GM12864 (cell line): Measurements from ENCODE around the gene MAD1L1.

ENCODE experiments used
- DNase-seq: peaks from one replicate; pipeline ENCODE4 v3.0.0-alpha.2; 2011; ENCODE audit warnings: low read depth
- H3K4me3 ChIP-seq: 2 replicates; pipeline ENCODE4 v1.5.1; 2011; ENCODE audit warnings: mild to moderate bottlenecking, low read depth, low read length, control low read depth
- CTCF ChIP-seq: IDR thresholded peaks from 2 replicates; pipeline ENCODE4 v1.5.1; 2011; ENCODE audit warnings: low read depth, mild to moderate bottlenecking, moderate library complexity, low read length, control low read depth, inconsistent platforms; ENCODE audit errors: missing control alignments

Gene MAD1L1

DNA sequence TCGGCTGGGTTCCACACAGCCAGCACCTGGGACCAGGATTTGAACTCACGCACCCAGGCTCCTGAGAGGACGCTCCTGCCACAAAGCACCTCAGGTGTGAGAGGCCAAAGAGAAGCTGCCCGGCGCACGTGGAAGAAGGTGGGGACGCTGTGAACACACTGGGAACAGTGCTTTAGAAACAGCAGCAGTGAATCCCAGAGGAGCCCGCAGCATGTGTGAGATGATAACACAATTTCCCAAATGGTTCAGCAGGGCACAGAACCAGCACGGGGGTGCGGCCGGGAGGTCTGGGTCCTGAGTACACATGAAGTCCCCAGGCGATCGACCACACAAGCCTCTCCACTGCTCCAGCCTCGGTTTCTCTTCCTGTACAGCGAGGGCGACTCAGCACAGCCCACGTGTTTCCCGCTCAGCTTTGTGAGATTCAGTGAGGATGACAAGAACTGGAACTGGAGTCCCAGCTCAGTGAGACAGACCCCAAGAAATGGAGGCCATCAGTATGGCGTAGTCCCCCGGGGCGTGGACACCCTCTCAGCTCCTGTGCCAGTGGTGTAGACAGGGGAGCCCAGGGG is 188.3 kb downstream of the MAD1L1 start:
- H3K4me3 ChIP-seq = no peak overlapping the region
- no peak for TF ChIP-seq CTCF
- no peak for DNase-seq

GRCh38 chr7:2043316-2044039 is 189.3 kb downstream of the MAD1L1 start:
- no peak overlapping the region for H3K4me3 ChIP-seq
- DNase-seq = no peak
- no peak for TF ChIP-seq CTCF

- no peak for TF ChIP-seq CTCF
- no peak overlapping the region for H3K4me3 ChIP-seq
- no peak for DNase-seq
Observed at GRCh38 chr7:2042650-2043049, 190.1 kb downstream of the MAD1L1 start.

DNA sequence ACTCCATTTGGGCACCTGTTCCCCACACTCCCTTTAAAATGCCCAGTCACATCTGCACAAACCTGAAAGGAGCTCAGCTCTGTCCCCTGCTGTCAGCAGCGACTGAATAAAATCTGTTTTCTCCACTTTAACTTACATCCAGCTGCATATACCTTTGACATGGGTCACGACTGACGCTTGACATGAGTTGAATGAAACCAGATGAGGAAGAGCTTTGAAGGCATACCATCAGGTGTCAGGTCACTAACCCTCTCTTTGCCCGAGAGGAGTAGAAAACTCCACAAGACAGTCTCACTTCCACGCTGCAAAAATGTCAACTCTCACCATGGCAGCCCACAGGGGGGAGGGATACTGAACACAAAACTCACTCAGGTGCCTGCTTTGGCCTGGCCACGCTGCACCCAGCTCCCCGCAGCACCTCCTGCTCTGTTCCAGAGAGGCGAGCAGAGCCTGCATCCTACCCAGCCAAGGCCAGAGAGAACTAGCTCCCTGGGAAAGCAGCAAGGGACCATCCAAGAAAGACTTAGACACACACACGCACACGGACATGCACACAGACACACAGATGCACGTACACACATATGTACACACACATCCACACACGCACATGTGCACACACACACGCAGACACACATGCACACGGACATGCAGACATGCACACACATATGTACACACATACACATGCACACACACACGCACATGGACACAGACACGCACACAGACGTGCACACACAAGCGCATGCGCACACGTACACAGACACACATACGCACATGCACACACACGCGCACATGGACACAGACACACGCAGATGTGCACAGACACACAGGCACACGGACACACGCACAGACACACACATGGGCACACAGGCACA is 191.0 kb downstream of the MAD1L1 start:
- TF ChIP-seq CTCF = no peak
- DNase-seq = no peak
- no peak overlapping the region for H3K4me3 ChIP-seq

DNA sequence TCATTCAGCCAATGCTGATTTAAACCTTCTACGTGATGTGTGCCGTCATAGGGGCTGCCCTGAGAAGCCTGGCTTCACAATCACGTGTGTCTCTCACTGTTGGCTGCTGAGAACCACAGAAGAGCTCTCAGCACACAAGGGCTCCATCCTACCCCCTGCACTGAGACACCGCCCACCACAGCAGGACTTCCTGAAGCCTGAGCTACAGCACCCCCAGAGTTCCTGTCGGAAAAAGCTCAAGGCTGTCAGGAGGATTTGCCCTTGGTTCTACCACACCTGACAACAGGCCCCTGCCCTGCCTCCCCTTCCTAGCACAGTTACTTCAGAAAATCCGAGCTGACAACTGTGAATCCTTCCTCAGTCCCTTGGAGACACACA is 191.9 kb downstream of the MAD1L1 start:
- no peak for DNase-seq
- no peak for TF ChIP-seq CTCF
- H3K4me3 ChIP-seq = no peak overlapping the region

GRCh38 chr7:2040201-2040892 is 192.4 kb downstream of the MAD1L1 start:
- TF ChIP-seq CTCF = no peak
- no peak for DNase-seq
- H3K4me3 ChIP-seq = no peak overlapping the region
